Measurements from ENCODE around the gene CMC1. TPM values are rescaled to one million over a fixed set of nuclear protein-coding genes. Genes with fewer than 3 reads are reported as not detected.

CMC1 gene
- total and polyA plus RNA-seq, 9 of the 15 experiments (the other 6 are each of a cell fraction or from before 2014, with no cell fraction given) = 15.9 to 74.6 (median 48.9) TPM

GRCh38 chr3:28243424-28244106 is 2.1 kb downstream of the CMC1 start (continued):
- TF ChIP-seq USF2 (CRISPR knock-in tag; IDR thresholded peaks at IDR 0.05) (no peak), RCOR1 (IDR thresholded peaks at IDR 0.05; ENCODE audit: borderline replicate concordance in 1 of 2, low read depth in 2 of 2, low read length in 2 of 2) (peak in 1 of 2 experiments; percentile 65; a peak in 2 of 4 replicates), ZNF175 (CRISPR knock-in tag; IDR thresholded peaks at IDR 0.05; ENCODE audit: low read depth) (no peak), SMAD4 (CRISPR knock-in tag; conservative IDR thresholded peaks at IDR 0.05) (no peak), TEAD4 (IDR thresholded peaks at IDR 0.05; ENCODE audit: low read length) (0 out of 2 replicates have a peak, but pooled peaks have one; percentile 20), TEAD4 (CRISPR knock-in tag; IDR thresholded peaks at IDR 0.05; ENCODE audit: borderline replicate concordance) (no peak), TAL1 (IDR thresholded peaks at IDR 0.05) (no peak), CHCHD3 (CRISPR knock-in tag; IDR thresholded peaks at IDR 0.05) (no peak), ZNF785 (CRISPR knock-in tag; IDR thresholded peaks at IDR 0.05) (no peak), ZNF165 (CRISPR knock-in tag; IDR thresholded peaks at IDR 0.05; ENCODE audit: borderline replicate concordance) (no peak), ZNF764 (CRISPR knock-in tag; IDR thresholded peaks at IDR 0.05; ENCODE audit: low read depth) (no peak), NFIX (CRISPR knock-in tag; IDR thresholded peaks at IDR 0.05; ENCODE audit: low read depth) (no peak), FOXJ3 (CRISPR knock-in tag; IDR thresholded peaks at IDR 0.05) (no peak), GATA2 (CRISPR knock-in tag; IDR thresholded peaks at IDR 0.05) (peak; percentile 33; the same call in 1 of the 2 replicates), MCM7 (IDR thresholded peaks at IDR 0.05) (no peak), SOX6 (IDR thresholded peaks at IDR 0.05) (peak; percentile 55; the same call in 1 of the 2 replicates)
- TF ChIP-seq, protein P1, sequence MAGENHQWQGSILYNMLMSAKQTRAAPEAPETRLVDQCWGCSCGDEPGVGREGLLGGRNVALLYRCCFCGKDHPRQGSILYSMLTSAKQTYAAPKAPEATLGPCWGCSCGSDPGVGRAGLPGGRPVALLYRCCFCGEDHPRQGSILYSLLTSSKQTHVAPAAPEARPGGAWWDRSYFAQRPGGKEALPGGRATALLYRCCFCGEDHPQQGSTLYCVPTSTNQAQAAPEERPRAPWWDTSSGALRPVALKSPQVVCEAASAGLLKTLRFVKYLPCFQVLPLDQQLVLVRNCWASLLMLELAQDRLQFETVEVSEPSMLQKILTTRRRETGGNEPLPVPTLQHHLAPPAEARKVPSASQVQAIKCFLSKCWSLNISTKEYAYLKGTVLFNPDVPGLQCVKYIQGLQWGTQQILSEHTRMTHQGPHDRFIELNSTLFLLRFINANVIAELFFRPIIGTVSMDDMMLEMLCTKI (IDR thresholded peaks at IDR 0.05; ENCODE audit: partially characterized antibody) = no peak
- TF ChIP-seq, protein P2, sequence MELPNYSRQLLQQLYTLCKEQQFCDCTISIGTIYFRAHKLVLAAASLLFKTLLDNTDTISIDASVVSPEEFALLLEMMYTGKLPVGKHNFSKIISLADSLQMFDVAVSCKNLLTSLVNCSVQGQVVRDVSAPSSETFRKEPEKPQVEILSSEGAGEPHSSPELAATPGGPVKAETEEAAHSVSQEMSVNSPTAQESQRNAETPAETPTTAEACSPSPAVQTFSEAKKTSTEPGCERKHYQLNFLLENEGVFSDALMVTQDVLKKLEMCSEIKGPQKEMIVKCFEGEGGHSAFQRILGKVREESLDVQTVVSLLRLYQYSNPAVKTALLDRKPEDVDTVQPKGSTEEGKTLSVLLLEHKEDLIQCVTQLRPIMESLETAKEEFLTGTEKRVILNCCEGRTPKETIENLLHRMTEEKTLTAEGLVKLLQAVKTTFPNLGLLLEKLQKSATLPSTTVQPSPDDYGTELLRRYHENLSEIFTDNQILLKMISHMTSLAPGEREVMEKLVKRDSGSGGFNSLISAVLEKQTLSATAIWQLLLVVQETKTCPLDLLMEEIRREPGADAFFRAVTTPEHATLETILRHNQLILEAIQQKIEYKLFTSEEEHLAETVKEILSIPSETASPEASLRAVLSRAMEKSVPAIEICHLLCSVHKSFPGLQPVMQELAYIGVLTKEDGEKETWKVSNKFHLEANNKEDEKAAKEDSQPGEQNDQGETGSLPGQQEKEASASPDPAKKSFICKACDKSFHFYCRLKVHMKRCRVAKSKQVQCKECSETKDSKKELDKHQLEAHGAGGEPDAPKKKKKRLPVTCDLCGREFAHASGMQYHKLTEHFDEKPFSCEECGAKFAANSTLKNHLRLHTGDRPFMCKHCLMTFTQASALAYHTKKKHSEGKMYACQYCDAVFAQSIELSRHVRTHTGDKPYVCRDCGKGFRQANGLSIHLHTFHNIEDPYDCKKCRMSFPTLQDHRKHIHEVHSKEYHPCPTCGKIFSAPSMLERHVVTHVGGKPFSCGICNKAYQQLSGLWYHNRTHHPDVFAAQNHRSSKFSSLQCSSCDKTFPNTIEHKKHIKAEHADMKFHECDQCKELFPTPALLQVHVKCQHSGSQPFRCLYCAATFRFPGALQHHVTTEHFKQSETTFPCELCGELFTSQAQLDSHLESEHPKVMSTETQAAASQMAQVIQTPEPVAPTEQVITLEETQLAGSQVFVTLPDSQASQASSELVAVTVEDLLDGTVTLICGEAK (IDR thresholded peaks at IDR 0.05) = peak; percentile 64
- TF ChIP-seq, protein P2 (CRISPR knock-in tag; IDR thresholded peaks at IDR 0.05) = no peak
